Retinal pigment epithelial cell (primary cell): Measurements from ENCODE around the gene UBASH3B.

Experiments used
- DNase-seq: peaks from one replicate; pipeline ENCODE4 v3.0.0-alpha.2; 2010; ENCODE audit warnings: low read depth
- H3K4me3 ChIP-seq: 2 replicates; pipeline ENCODE4 v1.5.1; 2011; ENCODE audit warnings: mild to moderate bottlenecking, low read length, control low read depth, moderate library complexity
- TF ChIP-seq, protein P1 (sequence below): conservative IDR thresholded peaks from 2 replicates; pipeline ENCODE4 v1.5.1; 2011; ENCODE audit warnings: low read depth, low read length, control low read depth, inconsistent platforms

The UBASH3B gene

DNA sequence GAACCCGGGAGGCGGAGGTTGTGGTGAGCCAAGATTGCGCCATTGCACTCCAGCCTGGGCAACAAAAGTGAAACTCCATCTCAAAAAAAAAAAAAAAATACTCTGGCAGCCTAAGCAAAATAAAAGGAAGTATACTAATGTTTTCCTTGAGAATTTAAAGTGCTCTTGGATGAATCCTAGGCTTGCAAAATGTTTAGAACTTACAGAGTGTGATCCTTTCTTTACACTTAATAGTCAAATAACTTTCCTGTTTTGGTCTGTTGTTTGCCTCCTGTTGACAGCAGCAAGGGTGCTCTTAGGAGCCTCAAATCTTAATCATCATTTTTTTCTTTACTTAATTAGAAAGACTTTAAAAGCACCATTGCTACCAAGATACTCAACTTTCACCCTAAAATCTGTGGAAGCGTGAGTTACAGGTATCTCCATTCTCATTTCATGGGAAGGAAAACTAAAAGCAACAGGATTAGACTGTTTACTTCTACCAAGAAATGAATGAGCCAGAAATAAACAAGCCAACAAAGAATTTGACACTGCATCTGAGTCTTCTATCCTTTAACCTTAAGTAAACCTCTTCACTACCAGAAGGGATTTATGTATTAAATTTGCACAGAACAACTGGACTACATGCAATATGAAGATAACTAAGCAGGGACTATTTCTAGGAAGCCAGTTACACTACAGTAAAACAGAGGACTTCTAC, 144.0 kb downstream of the UBASH3B start:
- TF ChIP-seq, protein P1, sequence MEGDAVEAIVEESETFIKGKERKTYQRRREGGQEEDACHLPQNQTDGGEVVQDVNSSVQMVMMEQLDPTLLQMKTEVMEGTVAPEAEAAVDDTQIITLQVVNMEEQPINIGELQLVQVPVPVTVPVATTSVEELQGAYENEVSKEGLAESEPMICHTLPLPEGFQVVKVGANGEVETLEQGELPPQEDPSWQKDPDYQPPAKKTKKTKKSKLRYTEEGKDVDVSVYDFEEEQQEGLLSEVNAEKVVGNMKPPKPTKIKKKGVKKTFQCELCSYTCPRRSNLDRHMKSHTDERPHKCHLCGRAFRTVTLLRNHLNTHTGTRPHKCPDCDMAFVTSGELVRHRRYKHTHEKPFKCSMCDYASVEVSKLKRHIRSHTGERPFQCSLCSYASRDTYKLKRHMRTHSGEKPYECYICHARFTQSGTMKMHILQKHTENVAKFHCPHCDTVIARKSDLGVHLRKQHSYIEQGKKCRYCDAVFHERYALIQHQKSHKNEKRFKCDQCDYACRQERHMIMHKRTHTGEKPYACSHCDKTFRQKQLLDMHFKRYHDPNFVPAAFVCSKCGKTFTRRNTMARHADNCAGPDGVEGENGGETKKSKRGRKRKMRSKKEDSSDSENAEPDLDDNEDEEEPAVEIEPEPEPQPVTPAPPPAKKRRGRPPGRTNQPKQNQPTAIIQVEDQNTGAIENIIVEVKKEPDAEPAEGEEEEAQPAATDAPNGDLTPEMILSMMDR: no peak
- H3K4me3 ChIP-seq: no peak overlapping the region
- DNase-seq: no peak

DNA sequence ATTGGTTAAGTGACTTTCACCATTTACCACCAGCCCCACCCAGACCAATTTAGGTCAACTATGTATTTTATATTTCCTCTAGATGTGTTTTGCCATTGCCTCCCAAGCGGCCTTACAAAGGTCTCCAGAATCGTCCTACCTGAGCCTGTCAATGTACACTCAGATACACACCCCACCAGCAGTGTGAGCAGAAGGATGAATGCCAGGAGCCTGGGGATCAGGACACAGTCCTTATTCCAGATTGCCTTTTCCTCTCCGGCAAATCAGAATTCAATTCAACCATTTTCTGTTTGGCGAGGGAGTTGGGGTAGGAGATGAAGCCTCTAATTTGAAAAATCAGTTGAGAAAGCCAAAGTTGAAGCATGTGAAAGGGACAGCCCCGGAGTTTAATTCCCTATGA, 147.4 kb downstream of the UBASH3B start:
- TF ChIP-seq, protein P1: no peak

DNA sequence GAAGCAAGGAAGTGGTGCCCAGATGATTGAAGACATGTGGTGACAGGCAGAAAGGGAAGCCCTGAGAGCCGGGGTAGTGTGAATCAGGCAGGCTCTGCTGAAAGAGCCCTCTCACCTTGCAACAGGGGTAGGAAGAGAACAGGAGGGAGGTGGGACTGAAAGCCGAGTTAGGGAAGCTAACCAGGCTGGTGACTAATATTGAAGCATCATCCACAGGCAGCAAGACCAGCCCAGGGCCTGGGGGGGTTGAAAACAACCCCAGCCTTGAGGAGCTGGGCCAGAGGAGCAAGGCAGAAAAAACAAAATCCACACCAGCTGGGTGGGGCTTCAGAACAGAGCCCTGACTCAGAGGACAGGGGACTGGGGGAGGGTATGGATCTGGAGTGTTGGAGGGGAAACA, 147.8 kb downstream of the UBASH3B start:
- H3K4me3 ChIP-seq: no peak overlapping the region
- TF ChIP-seq, protein P1: no peak
- DNase-seq: no peak

More for the DNA sequence above, 147.4 kb downstream of the UBASH3B start:
- DNase-seq: no peak
- H3K4me3 ChIP-seq: no peak overlapping the region

DNA sequence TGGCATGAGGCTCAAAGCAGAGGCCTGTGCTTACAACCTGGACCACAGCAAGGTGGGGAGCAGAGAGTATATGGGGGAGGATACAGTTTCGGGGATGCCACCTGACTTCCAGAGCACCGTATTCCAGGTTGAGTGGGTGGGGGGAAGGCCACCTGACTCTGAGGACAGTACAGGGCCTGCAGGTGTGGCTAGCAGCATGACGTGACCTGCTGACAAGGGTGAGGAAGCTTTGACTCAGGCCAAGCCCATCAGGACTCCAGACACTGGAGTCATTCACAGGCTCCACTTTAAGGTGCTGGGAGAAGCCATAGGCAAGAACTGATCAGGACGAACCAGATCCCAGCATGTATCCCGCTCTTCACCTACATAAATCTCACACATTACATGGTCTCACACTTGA, 148.2 kb downstream of the UBASH3B start:
- no peak for DNase-seq
- H3K4me3 ChIP-seq: no peak overlapping the region
- TF ChIP-seq, protein P1: no peak

DNA sequence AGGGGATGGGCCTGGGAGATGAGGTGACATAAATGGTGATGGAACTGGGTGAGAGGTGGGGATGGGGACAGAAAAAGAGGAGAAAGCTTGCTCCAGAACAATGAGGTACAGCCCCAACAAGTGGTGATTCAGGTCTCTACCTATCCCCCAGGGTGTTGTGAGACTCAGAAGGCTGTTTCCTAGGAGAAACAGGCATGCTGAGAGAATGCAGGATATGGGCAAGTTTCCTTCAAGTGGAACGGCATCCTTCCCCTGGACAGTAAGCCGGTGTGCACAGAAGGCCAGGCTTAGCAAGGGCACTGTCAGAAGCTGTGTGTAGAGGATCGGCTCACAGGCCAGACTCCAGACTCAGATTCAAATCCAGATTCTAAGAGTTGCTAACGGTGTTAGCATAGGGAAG, 148.6 kb downstream of the UBASH3B start:
- TF ChIP-seq, protein P1: no peak
- no peak for DNase-seq
- H3K4me3 ChIP-seq: no peak overlapping the region

DNA sequence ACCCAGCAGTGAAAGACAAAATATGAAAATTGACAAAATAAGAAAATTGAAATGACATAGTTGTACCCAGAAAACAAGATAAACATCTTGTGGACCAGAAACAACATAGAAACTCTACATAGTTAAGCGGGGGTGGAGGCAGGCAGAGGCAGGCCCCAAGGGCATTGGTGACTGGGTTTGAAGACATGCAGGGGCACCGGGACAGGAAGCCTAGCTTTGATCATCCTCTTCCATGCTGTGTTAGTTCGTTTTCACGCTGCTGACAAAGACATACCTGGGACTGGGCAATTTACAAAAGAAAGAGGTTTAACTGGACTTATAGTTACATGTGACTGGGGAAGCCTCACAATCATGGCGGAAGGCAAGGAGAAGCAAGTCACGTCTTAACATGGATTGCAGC, 149.3 kb downstream of the UBASH3B start:
- TF ChIP-seq, protein P1: no peak

DNA sequence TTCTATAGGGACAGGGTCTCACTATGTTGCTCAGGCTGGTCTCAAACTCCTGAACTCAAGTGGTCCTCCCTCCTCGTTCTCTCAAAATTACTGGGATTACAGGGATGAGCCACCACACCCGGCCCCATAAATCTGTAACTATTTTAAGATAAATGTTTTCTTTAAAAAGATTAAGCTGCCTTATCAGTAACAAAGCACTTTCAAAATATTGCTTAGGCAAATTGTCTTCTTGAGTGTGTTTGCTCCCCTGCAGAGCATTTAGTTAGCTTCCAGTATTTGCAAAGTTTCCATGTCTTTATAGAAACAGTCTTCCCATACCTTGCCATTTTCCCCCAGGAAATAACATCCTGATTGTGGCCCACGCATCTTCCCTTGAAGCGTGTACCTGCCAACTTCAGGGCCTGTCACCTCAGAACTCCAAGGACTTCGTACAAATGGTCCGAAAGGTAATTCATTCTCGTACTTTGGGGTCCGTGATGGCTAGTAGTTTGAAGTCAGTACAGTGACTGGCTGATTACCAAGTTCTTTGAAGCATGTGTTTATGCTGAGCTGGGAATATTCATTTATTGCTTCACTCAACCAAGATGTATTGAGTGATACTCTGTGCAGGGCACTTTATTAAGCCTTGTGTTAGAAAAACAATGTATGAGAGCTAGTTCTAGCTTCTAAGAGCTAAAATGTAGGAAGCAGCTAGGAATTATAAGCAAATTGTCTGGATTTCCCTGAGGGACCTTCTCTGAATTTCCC, 152.4 kb downstream of the UBASH3B start:
- TF ChIP-seq, protein P1: no peak
- DNase-seq: no peak
- no peak overlapping the region for H3K4me3 ChIP-seq

More for the DNA sequence above, 149.3 kb downstream of the UBASH3B start:
- no peak for DNase-seq
- H3K4me3 ChIP-seq: no peak overlapping the region
